ENCODE measurements around the gene ABHD13. TPM values are rescaled to one million over a fixed set of nuclear protein-coding genes. Genes with fewer than 3 reads are reported as not detected.
"Not testable (repeated sequence)": the region's sequence is repeated elsewhere in the genome, so short reads cannot be mapped to it uniquely, and the experiment has no call there.

Gene ABHD13
- polyA plus RNA-seq, 4 donors: 13.8 to 19.5 (median 15.3) TPM

DNA sequence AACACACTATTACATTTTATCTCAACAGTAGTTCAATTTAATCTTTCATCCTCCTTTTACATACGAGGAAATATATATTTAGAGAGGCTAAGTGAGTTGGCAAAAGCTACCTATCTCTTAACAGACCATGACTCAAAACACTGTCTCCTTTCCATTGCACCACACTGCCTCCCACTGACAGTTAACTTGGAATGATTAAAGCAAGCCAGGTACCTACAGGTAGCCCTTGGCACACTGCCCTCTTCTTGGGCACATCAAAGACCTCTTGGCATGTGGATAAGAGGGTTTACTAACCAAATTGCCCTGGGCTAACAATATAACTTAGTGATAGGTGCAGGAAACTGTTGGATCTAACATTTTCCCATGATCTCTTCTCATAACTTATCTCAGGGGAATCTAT, 1.8 kb downstream of the ABHD13 start:
- no peak for DNase-seq (ENCODE audit: low read depth in 4 of 4, low spot score in 3 of 4)

DNA sequence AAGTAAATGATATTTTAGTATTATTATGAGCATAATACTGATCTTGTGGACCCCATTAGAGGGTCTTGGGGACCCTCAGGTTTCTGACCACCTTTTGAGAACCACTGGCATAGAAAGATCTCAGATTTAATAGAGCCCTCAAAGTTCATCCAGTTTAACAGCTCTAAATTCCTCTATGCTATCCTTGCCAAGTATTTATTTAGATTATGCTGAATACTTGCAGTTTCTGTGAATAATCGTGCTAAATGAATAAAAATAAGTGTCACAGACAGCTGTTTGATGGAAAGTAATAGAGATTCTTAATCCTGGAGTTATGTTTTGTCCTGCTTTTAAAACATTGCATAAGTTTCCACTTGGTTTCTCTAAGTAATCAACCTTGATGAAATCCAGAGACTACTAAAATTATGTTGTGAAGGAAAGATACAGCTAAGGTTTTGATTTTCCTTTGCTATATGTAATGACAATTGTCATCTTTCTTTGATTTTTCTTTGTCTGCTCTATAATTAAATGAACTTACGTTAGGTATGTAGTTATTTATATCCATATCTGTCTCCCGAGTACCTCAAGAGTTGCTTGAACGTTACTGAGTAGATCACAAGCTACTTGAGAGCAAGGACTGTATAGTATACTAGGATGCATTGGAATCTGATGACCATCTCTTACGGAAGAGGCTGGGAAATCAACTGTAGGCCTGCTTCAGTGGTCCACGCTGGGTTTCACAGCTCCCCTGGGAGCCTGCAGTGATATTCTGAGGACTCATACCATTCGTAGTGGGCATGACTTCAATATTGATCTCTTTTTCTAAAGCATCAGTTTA, 5.7 kb downstream of the ABHD13 start:
- DNase-seq (ENCODE audit: low read depth in 4 of 4, low spot score in 3 of 4): no peak

DNA sequence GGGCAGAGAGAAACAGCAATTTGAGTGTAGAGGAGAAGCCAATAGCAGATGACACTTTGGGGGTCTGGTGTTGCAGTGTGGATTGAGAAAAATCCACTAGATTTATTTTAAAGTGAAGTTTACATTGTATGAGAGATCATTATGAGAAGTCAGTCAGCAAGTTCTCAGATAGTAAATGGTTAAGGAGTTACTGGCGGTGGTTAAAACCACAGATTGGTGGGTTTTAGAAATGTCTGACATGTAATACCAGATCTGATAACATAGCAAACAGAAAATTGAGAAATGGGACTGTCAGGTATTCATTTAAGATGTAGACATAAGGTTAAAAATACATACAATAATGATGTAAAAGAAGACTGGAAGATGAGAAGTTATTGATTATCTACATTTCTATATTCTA, 7.2 kb downstream of the ABHD13 start:
- DNase-seq (ENCODE audit: low read depth in 4 of 4, low spot score in 3 of 4): no peak

DNA sequence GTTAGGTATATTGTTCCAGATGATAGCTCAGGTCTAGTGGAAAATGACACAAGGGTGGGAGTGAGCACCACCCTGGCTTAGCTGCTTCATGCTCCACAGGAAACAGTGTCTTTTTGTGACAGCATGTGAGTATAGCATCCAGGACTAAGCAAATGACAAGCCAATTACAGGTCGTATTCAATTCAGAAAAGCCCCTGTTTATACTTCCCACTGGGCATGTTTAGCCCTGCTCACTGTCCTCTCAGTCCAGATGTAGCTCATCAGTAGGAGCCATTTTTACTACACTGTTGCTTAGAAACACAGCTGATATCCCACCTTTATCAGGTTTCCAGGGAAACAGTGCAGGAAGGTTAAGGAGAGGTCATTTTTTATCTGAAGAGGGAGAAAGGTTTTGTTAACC, 8.0 kb downstream of the ABHD13 start:
- DNase-seq (ENCODE audit: low read depth in 4 of 4, low spot score in 3 of 4): no peak

DNA sequence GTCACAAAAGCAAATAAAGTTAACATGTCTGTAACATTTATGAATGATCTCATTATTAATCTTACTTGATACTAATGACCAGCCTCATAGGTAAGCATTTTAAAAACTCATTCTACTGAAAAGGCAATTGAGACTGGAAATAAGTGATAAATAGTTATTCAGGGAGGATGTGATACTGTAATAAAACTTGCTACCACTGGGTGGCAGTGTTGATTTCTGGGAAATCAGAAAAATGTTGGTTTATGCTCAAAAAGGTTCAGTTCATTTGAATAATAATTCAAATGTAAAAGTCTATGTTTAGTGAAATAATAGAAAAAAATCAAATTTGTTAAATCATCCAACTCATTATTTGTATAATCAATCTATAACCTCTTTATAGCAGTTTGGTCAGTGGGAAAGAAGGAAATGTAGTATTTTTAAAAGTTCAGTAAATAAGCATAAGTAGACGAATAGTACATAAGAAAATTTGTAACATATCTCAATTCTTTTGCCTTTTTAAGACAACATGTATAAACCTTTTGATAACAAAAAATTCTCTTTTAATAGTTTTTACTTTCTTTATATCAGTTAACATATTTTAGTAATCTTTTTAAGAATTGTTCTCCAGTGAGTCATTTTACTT, 9.6 kb downstream of the ABHD13 start:
- DNase-seq (ENCODE audit: low read depth in 4 of 4, low spot score in 3 of 4): no peak

DNA sequence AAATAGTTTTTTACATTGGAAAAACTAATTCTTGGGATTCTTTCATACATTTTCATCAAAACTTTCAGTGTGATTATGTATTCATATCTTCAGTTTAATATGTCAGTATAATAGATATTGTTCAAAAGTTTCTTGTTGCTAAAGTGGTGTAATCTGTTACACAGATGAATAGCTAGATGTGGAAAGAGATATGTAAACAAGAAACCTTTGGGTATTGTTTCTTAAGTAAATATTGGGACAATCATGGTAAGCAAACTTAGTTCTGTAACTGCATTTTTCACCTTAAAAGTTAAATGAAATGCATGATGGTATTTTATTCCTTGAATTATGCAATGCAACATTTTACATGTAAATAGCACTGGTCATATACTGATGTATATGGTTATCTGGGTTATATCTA, 12.2 kb downstream of the ABHD13 start:
- no peak for DNase-seq (ENCODE audit: low read depth in 4 of 4, low spot score in 3 of 4)

DNA sequence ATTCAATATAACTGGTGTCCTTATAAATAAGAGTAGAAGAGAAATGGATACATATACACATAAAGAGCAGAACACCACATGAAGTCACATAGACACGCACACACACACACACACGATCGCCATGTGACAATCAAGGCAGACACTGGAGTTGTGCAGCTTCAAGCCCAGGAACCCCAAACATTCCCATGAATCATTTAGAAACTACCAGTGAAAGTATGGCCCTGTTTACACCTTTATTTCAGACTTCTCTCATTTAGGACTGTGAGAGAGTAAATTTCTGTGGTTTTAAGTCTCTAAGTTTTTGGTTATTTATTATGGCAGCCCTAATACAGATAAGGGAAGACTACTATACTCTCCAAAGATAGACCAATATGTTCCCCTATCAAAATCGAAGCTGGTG, 31.0 kb downstream of the ABHD13 start:
- no peak for DNase-seq (ENCODE audit: low read depth in 4 of 4, low spot score in 3 of 4)

DNA sequence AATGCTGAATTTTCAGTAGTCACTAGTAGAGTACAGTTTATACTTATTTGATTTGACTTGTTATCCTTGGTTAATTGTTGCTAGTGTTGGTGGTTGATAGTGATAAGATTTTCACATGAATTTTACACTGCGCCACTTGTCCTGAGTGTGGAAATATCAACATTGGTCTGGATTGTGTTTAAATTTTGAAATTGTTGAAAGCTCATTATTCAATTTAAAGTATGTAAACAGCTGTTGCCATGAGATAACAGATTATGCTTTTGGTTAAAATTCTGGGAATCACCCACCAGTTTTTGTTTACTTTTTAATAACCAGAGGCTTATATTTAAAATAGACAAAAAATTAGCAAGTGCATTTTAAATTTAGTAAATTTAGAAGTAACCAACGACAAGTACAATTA, 39.1 kb downstream of the ABHD13 start:
- DNase-seq (ENCODE audit: low read depth in 4 of 4, low spot score in 3 of 4): no peak

DNA sequence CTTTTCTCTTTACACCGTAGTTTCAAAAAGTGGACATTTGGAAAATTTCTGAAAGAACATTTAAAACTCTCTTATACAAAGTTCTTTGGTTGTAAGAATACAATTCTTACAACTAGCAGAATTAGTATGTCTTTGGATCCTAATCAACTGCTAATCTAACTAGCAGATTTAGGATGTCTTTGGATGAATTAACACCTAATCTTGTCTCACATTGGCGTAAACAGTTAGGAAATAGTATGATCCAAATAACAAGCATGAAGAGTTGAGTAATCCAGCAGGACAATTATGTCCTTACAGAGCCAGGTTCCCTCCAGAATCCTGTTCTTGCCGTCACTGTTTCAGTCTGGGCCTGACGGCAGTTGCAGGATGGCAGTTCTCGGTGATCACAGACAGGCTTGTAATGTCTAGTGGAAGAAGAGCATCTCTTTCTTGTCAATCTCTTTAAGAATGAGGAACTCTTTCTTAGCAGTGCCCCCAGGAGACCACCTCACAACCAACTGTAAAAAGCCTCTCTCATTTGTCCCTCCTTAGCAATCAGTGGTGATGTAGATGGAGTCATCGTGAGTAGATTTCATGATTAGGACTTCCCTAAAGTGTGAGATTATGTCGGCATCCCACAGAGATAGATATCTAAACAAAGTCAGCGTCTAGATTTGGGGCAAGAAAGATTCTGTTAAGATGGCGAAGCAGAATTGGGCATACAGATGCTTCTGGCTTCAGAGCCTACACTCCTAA, 45.6 kb downstream of the ABHD13 start:
- DNase-seq (ENCODE audit: low read depth in 4 of 4, low spot score in 3 of 4): no peak

DNA sequence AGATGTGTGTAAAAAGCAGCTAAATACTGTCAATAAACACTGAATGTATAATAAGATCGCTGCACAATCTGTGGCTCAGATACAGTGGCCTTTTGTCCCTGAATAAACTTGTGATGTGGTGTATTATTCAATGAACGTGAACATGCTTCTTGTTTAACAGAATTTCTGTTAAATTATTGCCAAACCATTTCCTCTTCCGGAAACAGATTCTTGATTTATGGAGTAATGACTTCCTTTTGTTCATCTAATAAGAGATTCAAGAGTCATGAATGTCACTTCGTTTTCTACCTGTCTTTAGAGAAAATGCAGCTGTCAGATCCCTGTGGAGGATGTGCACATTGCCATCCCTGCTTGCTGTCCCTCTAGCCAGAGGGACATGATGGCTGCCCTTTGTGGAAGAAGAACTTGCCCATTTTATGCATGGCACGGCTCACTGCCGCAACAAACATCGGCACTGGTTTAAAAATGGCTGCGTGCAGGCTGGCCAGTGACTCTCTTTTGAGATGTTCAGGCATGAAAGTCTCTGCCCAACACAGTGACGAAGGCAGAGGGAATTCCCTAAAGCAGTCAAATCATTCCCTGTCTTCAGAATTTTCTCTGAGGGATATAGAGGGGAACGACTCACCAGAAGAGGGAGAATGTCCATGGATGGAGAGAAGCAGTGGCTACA, 48.3 kb downstream of the ABHD13 start:
- DNase-seq (ENCODE audit: low read depth in 4 of 4, low spot score in 3 of 4): no peak

DNA sequence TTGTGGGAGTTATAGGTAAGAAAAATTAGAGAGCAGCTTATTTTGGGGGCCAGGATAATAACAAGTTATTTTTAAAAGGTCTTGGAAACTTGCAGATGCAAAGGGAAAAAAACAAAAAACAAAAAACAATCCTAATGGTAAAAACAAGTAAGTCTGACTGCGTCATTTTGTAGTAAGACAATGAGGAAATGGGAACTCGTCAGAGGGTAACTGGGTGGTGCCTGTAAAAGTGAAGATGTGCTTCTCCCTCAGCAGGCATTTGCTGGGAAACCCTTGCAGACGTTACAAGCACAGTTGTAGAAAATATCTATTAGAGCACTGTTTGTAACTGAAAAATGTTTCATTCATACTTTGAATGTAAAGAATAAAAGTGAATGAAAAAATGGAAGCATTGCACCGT, 49.2 kb downstream of the ABHD13 start:
- no peak for DNase-seq (ENCODE audit: low read depth in 4 of 4, low spot score in 3 of 4)

DNA sequence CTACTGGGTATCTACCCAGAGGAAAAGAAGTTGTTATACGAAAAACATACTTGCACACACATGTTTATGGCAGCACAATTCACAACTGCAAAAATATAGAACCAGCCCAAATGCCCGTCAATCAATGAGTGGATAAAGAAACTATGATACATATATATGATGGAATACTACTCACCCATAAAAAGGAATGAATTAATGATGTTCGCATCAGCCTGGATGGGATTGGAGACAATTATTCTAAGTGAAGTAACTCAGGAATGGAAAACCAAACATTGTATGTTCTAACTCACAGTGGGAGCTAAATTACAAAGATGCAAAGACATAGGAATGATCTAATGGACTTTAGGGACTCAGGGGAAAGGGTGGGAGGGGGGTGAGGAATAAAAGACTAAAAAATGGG, 49.7 kb downstream of the ABHD13 start:
- DNase-seq (ENCODE audit: low read depth in 4 of 4, low spot score in 3 of 4): not testable (repeated sequence)

DNA sequence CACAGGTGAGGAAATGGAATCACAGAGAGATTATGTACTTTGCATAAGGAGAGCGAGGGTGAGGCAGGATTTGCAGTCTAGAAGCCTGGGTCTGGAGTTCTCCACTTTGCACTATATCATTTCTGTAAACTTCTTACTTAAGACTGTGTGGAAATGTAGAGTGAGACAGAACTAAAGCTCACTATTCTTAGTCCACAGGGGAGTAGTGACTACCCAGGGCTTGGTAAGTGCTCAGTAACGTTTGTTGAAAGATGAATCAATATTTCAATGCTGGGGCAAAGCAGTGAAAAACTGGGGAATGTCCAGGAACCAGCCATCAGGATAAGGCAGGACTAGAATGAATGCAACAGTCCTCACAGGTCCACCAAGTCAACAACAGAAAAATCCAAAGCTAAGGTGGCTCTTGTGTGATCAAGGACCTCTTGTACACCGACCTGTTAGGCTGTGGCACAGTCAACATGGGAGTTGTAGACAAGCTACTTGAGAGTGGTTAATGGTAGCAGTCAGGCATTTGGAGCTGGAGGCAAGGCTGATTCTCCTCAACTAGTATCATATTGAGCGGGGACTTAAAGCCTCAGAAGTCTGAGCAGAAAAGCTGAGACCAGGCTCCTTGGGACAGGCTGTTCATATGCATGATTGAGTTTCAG, 50.4 kb downstream of the ABHD13 start:
- no peak for DNase-seq (ENCODE audit: low read depth in 4 of 4, low spot score in 3 of 4)

DNA sequence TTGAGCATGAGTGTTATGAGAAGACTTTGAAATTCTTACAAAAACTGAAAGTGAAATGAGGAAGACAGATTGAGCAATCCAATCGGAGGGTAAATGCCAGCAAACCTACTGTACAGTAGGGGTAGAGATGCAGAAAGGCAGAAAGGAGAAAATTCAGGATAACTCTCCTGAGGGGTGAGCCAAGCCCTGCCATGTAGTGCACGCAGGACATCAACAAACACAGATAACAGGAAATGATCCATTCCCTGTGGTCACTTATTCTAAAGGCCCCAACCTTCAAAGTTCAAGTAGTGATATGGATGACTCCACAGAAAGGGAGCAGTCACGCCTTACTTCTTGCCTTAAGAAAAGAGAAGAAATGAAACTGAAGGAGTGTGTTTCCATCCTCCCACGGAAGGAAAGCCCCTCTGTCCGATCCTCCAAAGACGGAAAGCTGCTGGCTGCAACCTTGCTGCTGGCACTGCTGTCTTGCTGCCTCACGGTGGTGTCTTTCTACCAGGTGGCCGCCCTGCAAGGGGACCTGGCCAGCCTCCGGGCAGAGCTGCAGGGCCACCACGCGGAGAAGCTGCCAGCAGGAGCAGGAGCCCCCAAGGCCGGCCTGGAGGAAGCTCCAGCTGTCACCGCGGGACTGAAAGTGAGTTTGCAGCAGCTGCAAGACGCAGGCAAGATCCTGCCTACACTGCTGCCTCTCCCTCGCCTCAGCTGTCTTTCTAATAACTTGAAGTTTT, 51.6 kb downstream of the ABHD13 start, which contains the start of gene TNFSF13B:
TSS of gene TNFSF13B (plus strand) at position 118 of the 728 bp plus-strand sequence. CDS start at position 296, 178 bp downstream.
- no peak for DNase-seq (ENCODE audit: low read depth in 4 of 4, low spot score in 3 of 4)

DNA sequence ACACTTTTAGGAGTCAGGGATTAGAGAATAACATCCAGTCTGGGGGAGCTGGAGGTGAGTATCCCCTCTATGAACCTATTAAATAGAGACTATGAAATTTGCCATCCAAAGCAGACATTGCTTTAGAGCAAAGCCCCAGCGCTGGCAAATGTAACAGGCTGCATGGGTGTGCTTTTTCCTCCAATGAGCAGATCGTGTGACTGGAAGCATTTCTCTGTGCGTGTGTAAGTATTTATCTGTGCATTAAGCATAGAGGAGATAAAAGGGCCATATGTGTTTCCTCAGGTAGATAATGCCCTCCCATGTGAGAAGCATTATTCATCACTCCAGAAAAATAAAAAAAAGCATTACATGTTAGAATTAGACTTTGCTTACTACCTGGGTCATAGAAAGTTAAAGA, 52.2 kb downstream of the ABHD13 start:
- no peak for DNase-seq (ENCODE audit: low read depth in 4 of 4, low spot score in 3 of 4)

DNA sequence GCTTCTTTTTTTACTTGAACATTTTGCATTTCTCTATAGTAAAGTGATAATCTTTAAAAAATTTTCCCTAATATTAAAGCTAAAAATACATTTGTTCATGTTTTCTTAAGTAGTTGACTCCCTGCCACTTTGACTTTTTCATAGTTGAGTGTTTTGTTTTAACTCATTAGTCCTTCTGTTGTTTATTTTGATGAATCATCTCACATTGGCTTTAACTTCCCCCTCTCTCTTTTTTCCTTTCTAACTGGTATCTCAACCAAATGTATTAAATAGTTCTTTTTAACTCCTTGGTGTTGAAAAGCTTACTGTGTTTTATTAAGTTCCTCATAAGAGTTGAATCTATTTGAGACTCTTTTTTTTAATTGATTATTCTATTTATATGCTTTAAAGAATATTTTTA, 54.1 kb downstream of the ABHD13 start:
- DNase-seq (ENCODE audit: low read depth in 4 of 4, low spot score in 3 of 4): no peak

DNA sequence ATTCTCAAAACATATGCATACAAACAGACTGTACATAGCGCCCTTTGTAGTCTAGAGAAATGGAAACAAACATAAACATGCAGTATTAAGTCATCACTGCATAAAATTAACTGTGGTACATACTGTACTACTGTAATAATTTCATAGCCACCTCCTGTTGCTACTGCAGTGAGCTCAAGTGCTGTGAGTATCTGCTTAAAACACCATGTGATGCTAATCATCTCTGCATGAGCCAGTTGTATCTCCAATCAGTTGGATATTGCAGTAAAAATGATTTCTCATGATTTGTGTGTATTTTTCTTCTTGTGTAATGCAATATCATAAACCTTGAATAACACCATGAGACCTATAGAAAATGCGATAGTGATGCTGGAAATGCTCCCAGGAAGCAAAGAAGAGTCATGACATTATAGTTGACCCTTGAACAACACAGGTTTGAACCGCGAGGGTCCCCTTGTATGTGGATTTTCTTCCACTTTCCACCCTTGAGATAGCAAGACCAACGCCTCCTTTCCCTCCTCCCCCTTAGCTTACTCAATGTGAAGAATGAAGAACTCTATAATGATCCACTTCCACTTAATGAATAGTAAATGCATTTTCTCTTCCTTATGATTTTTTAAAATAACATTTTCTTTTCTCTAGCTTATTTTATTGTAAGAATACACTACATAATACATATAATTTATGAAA, 55.4 kb downstream of the ABHD13 start:
- DNase-seq (ENCODE audit: low read depth in 4 of 4, low spot score in 3 of 4): no peak

DNA sequence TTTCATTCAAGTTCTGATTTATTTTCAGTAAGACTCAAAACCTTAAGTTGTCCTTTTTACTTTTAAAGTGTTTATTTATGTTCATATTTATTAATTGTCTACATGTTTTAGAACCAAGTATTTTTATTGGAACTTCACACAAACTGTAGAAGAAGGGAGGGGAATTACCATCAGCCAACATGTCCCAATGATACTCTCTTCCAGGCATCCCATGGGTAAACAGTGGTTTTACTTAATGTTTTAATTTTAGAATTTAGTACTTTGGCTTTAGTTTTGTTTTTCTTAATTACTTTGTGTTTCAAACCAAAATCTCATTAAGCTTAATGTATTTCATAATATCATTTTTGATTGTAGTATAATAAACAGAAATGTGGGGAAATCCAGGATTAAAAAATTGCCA, 56.5 kb downstream of the ABHD13 start:
- no peak for DNase-seq (ENCODE audit: low read depth in 4 of 4, low spot score in 3 of 4)

DNA sequence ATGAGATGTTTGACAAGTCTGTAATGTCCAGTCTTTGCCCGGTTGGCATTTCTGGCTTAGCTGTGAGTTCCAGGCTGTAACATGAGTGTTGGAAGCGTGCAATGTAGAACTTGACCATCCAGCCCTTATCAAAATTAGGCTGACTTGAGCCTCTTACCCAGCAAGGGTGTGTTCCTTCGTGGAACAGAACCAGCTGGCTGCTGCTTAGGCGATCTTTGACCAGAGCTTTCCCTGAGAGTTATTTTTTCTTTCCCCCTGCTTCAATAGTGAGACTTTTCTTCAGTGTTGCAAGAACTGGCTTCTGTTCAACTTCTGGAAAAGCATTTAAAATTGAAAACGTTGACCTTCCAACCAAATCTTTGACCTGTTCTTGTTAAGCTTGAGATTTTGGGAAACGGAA, 57.9 kb downstream of the ABHD13 start:
- no peak for DNase-seq (ENCODE audit: low read depth in 4 of 4, low spot score in 3 of 4)

All from left renal pelvis (tissue), 4 donors.